H9 (cell line): ENCODE data around the gene ACTN4. TPM values are rescaled to one million over a fixed set of nuclear protein-coding genes. Genes with fewer than 3 reads are reported as not detected.

ENCODE experiments used
- DNase-seq: peaks from one replicate; pipeline ENCODE4 v3.0.0-alpha.2; 2017
- H2AFZ ChIP-seq: one replicate; pipeline ENCODE4 v1.6.1; 2013; ENCODE audit warnings: mild to moderate bottlenecking, low read length, control low read depth, moderate library complexity
- H2AK5ac ChIP-seq: 2 replicates; pipeline ENCODE4 v1.6.1; 2013; ENCODE audit warnings: low read length, control low read depth, mixed read lengths; ENCODE audit not compliant: insufficient read length
- H2BK120ac ChIP-seq: one replicate; pipeline ENCODE4 v1.6.1; 2013; ENCODE audit warnings: low read depth, mild to moderate bottlenecking, low read length, control low read depth, inconsistent platforms; ENCODE audit not compliant: poor library complexity, severe bottlenecking
- H2BK12ac ChIP-seq: 2 replicates; pipeline ENCODE4 v1.6.1; 2013; ENCODE audit warnings: low read length, control low read depth, mixed read lengths, low read depth; ENCODE audit not compliant: insufficient read length
- H2BK15ac ChIP-seq: 2 replicates; pipeline ENCODE4 v1.6.1; 2013; ENCODE audit warnings: low read depth, low read length, control low read depth
- H2BK20ac ChIP-seq: one replicate; pipeline ENCODE4 v1.6.1; 2013; ENCODE audit warnings: low read depth, mild to moderate bottlenecking, low read length, control low read depth, inconsistent platforms; ENCODE audit not compliant: poor library complexity, severe bottlenecking
- H2BK5ac ChIP-seq: 2 replicates; pipeline ENCODE4 v1.6.1; 2013; ENCODE audit warnings: low read length, control low read depth, mixed read lengths; ENCODE audit not compliant: insufficient read length
- H3K14ac ChIP-seq: 2 replicates; pipeline ENCODE4 v1.6.1; 2013; ENCODE audit warnings: low read length, control low read depth; ENCODE audit not compliant: insufficient read depth
- H3K18ac ChIP-seq: 2 replicates; pipeline ENCODE4 v1.6.1; 2013; ENCODE audit warnings: low read depth, mild to moderate bottlenecking, mixed read lengths, low read length, control low read depth; ENCODE audit not compliant: insufficient read length
- H3K23ac ChIP-seq: 2 replicates; pipeline ENCODE4 v1.6.1; 2013; ENCODE audit warnings: low read length, control low read depth, mixed read lengths, low read depth; ENCODE audit not compliant: insufficient read length
- H3K23me2 ChIP-seq: 2 replicates; pipeline ENCODE4 v1.6.1; 2013; ENCODE audit warnings: low read depth, mild to moderate bottlenecking, mixed read lengths, low read length, control low read depth; ENCODE audit not compliant: insufficient read length, poor library complexity, severe bottlenecking
- H3K27ac ChIP-seq: 2 replicates; pipeline ENCODE4 v1.5.1; 2013; ENCODE audit warnings: low read length, control low read depth, mixed read lengths, low read depth; ENCODE audit not compliant: insufficient read length
- H3K27me3 ChIP-seq: 2 replicates; pipeline ENCODE4 v1.6.1; 2013; ENCODE audit warnings: low read length, control low read depth, inconsistent platforms; ENCODE audit not compliant: insufficient read depth
- H3K4ac ChIP-seq: 2 replicates; pipeline ENCODE4 v1.6.1; 2013; ENCODE audit warnings: low read depth, mild to moderate bottlenecking, control low read depth, inconsistent platforms, low read length, moderate library complexity
- H3K4me1 ChIP-seq: 2 replicates; pipeline ENCODE4 v1.6.1; 2013; ENCODE audit warnings: low read length, control low read depth, inconsistent platforms; ENCODE audit not compliant: insufficient read depth
- H3K4me2 ChIP-seq: 2 replicates; pipeline ENCODE4 v1.6.1; 2013; ENCODE audit warnings: low read length, control low read depth, mixed read lengths; ENCODE audit not compliant: insufficient read length, insufficient read depth
- H3K56ac ChIP-seq: 2 replicates; pipeline ENCODE4 v1.6.1; 2013; ENCODE audit warnings: low read depth, mild to moderate bottlenecking, mixed read lengths, low read length, control low read depth; ENCODE audit not compliant: insufficient read length
- H3K79me1 ChIP-seq: 2 replicates; pipeline ENCODE4 v1.6.1; 2013; ENCODE audit warnings: low read depth, mild to moderate bottlenecking, moderate library complexity, low read length, control low read depth, inconsistent platforms; ENCODE audit not compliant: insufficient read depth, poor library complexity, severe bottlenecking
- H3K79me2 ChIP-seq: 2 replicates; pipeline ENCODE4 v1.6.1; 2013; ENCODE audit warnings: low read length, control low read depth, inconsistent platforms; ENCODE audit not compliant: insufficient read depth
- H3K9ac ChIP-seq: 2 replicates; pipeline ENCODE4 v1.6.1; 2013; ENCODE audit warnings: low read length, control low read depth, mixed read lengths; ENCODE audit not compliant: insufficient read length; ENCODE audit errors: extremely low read depth
- H3K9me3 ChIP-seq: one replicate; pipeline ENCODE4 v1.6.1; 2013; ENCODE audit warnings: low read depth, low read length, inconsistent platforms; ENCODE audit not compliant: control insufficient read depth
- H3T11ph ChIP-seq: one replicate; pipeline ENCODE4 v1.6.1; 2013; ENCODE audit warnings: mild to moderate bottlenecking, low read length, control low read depth, inconsistent platforms
- H4K20me1 ChIP-seq: one replicate; pipeline ENCODE4 v1.6.1; 2013; ENCODE audit not compliant: control insufficient read depth, insufficient read length, insufficient read depth
- H4K5ac ChIP-seq: 2 replicates; pipeline ENCODE4 v1.6.1; 2013; ENCODE audit warnings: low read depth, mild to moderate bottlenecking, mixed read lengths, low read length, control low read depth; ENCODE audit not compliant: insufficient read length
- H4K8ac ChIP-seq: replicated peaks from 2 replicates; pipeline ENCODE4 v1.6.1; 2013; ENCODE audit warnings: low read length, control low read depth, mixed read lengths, low read depth; ENCODE audit not compliant: insufficient read length
- H4K91ac ChIP-seq: 2 replicates; pipeline ENCODE4 v1.6.1; 2013; ENCODE audit warnings: low read depth, mild to moderate bottlenecking, moderate library complexity, mixed read lengths, low read length, control low read depth; ENCODE audit not compliant: insufficient read length
- H3K27ac Mint-ChIP-seq, 3 experiments: 2 replicates in 2 of 3; 3 replicates in 1 of 3; pipeline ENCODE4 v1.8.0; 2020 to 2021; ENCODE audit warnings: mixed read lengths in 3 of 3, mild to moderate bottlenecking in 1 of 3, moderate library complexity in 1 of 3
- H3K27me3 Mint-ChIP-seq: 2 replicates; pipeline ENCODE4 v1.8.0; 2021; ENCODE audit warnings: low read depth, mild to moderate bottlenecking, moderate library complexity, mixed read lengths
- H3K36me3 Mint-ChIP-seq, 3 experiments: 2 replicates in 2 of 3; 3 replicates in 1 of 3; pipeline ENCODE4 v1.8.0; 2020 to 2021; ENCODE audit warnings: low read depth in 3 of 3, mixed read lengths in 3 of 3; ENCODE audit not compliant: insufficient read depth in 1 of 3
- H3K4me1 Mint-ChIP-seq, 2 experiments: 2 replicates each; pipeline ENCODE4 v1.8.0; 2020; ENCODE audit warnings: mixed read lengths in 2 of 2
- H3K4me3 Mint-ChIP-seq, 2 experiments: 2 replicates in 1 of 2; 3 replicates in 1 of 2; pipeline ENCODE4 v1.8.0; 2020 to 2021; ENCODE audit warnings: mild to moderate bottlenecking in 2 of 2, mixed read lengths in 2 of 2, moderate library complexity in 1 of 2
- H3K9me3 Mint-ChIP-seq, 2 experiments: 2 replicates in 1 of 2; 3 replicates in 1 of 2; pipeline ENCODE4 v1.8.0; 2020; ENCODE audit warnings: mild to moderate bottlenecking in 2 of 2, mixed read lengths in 2 of 2, moderate library complexity in 1 of 2
- WGBS: extraction: QIAGEN DNeasy Blood & Tissue Kit; methylation state at CpG from one replicate; pipeline ENCODE4 v1.1.7; 2013; ENCODE audit warnings: missing lambda C conversion rate, low lambda C conversion rate, mixed read lengths; ENCODE audit not compliant: insufficient read length; ENCODE audit errors: extremely low coverage; 5-methylcytosine and 5-hydroxymethylcytosine counted together
- total RNA-seq: library from RNA; stranded (reverse); gene quantifications from 2 replicates; pipeline ENCODE4 v1.2.1, GENCODE V29; 2021
- TF ChIP-seq, protein P1 (sequence below): fragments of 200-600 bp; sonication (generic); conservative IDR thresholded peaks from 3 replicates; pipeline ENCODE4 v1.8.0; 2021; ENCODE audit warnings: antibody characterized with exemption, mild to moderate bottlenecking

The ACTN4 gene
- total RNA-seq, 1 experiment from 2014 or later: 369 TPM

DNA sequence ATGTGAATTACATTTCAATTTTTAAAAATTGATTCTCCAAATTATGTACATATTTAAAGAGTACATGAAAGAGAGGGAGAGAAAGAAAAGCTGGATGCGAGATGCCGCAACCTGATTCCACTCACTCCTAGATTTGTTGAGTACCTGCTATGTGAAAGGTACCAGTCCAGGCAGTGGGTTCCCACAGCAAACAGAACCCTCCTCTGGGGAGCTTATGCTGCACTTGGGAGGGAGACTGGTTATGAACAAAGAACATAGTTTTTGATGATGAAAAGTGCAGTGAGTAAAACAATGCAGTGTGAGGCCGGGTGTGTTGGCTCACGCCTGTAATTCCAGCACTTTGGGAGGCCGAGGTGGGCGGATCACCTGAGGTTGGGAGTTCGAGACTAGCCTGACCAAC is 43.4 kb downstream of the ACTN4 start:
- TF ChIP-seq, protein P1, sequence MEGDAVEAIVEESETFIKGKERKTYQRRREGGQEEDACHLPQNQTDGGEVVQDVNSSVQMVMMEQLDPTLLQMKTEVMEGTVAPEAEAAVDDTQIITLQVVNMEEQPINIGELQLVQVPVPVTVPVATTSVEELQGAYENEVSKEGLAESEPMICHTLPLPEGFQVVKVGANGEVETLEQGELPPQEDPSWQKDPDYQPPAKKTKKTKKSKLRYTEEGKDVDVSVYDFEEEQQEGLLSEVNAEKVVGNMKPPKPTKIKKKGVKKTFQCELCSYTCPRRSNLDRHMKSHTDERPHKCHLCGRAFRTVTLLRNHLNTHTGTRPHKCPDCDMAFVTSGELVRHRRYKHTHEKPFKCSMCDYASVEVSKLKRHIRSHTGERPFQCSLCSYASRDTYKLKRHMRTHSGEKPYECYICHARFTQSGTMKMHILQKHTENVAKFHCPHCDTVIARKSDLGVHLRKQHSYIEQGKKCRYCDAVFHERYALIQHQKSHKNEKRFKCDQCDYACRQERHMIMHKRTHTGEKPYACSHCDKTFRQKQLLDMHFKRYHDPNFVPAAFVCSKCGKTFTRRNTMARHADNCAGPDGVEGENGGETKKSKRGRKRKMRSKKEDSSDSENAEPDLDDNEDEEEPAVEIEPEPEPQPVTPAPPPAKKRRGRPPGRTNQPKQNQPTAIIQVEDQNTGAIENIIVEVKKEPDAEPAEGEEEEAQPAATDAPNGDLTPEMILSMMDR: no peak
- Histone ChIP-seq H4K5ac (no peak overlapping the region), H2BK5ac (no peak overlapping the region), H4K91ac (no peak overlapping the region), H3K27me3 (no peaks in the 10 kb centered on the region), H4K8ac (no peak overlapping the region), H2BK12ac (no peak overlapping the region), H2AFZ (no peak overlapping the region), H3K9ac (no peak overlapping the region), H2BK20ac (no peak overlapping the region), H2BK120ac (no peak overlapping the region), H2AK5ac (no peak overlapping the region), H3K4ac (no peak overlapping the region), H3K14ac (no peak overlapping the region), H3T11ph (no peak overlapping the region), H2BK15ac (no peak overlapping the region), H3K56ac (no peak overlapping the region), H3K79me2 (peaks cover 23% of the 10 kb centered on the region; the same call in 1 of the 2 replicates), H3K23ac (no peak overlapping the region), H3K9me3 (no peaks in the 10 kb centered on the region), H3K79me1 (peaks cover 3% of the 10 kb centered on the region), H3K4me2 (no peak overlapping the region), H3K18ac (no peak overlapping the region), H3K23me2 (no peaks in the 10 kb centered on the region), H3K4me1 (peaks cover 19% of the 10 kb centered on the region; the same call in 1 of the 2 replicates), H4K20me1 (no peaks in the 10 kb centered on the region), H3K27ac (no peak overlapping the region)
- Mint-ChIP-seq H3K27me3 (no peaks in the 10 kb centered on the region; the same call in 1 of the 2 replicates), H3K9me3 (no peaks in the 10 kb centered on the region; a peak in 1 of 5 replicates), H3K4me3 (no peak overlapping the region), H3K36me3 (peaks cover 8 to 31% (median 27%) of the 10 kb centered on the region in 3 experiments; a peak in 6 of 7 replicates), H3K27ac (peak overlapping the region in 2 of 3 experiments; percentile 90 to 94; a peak in 4 of 7 replicates), H3K4me1 (peaks cover 45 to 62% of the 10 kb centered on the region in 2 experiments)
- no peak for DNase-seq
- no CpG with 5 or more reads among the region's 7 CpGs for WGBS
